Measurements from ENCODE around the gene RREB1.

RREB1 gene

GRCh38 chr6:7196019-7196402 is 88.2 kb downstream of the RREB1 start:
- no peak for DNase-seq

- no peak for DNase-seq
Measured at GRCh38 chr6:7196685-7197283, 89.0 kb downstream of the RREB1 start.

GRCh38 chr6:7197747-7198146 is 90.0 kb downstream of the RREB1 start:
- no peak for DNase-seq

GRCh38 chr6:7198833-7199800 is 91.4 kb downstream of the RREB1 start:
- no peak for DNase-seq

- DNase-seq, result no peak
Measured at GRCh38 chr6:7200598-7201443, 93.1 kb downstream of the RREB1 start.

- DNase-seq, result no peak
Measured at GRCh38 chr6:7201444-7201731, 93.6 kb downstream of the RREB1 start.

- DNase-seq, result peak; percentile 100
Measured at GRCh38 chr6:7201732-7202541, 94.2 kb downstream of the RREB1 start.

- DNase-seq, result no peak
Measured at GRCh38 chr6:7202950-7203349, 95.2 kb downstream of the RREB1 start.

GRCh38 chr6:7203939-7204338 is 96.2 kb downstream of the RREB1 start:
- DNase-seq, result no peak

- DNase-seq, result peak; percentile 20
Measured at GRCh38 chr6:7204726-7205125, 97.0 kb downstream of the RREB1 start.

- DNase-seq, result peak; percentile 49
Measured at GRCh38 chr6:7207720-7208119, 100.0 kb downstream of the RREB1 start.

- no peak for DNase-seq
Measured at GRCh38 chr6:7213416-7213815, 105.7 kb downstream of the RREB1 start.

- no peak for DNase-seq
Measured at GRCh38 chr6:7214468-7214867, 106.7 kb downstream of the RREB1 start.

GRCh38 chr6:7215131-7215530 is 107.4 kb downstream of the RREB1 start:
- no peak for DNase-seq

- DNase-seq, result no peak
Measured at GRCh38 chr6:7215798-7216231, 108.1 kb downstream of the RREB1 start.

GRCh38 chr6:7216941-7217621 is 109.3 kb downstream of the RREB1 start:
- DNase-seq, result no peak

- peak; percentile 23 for DNase-seq
Measured at GRCh38 chr6:7218406-7218988, 110.7 kb downstream of the RREB1 start.

GRCh38 chr6:7219310-7219709 is 111.5 kb downstream of the RREB1 start:
- peak; percentile 73 for DNase-seq

GRCh38 chr6:7222197-7222596 is 114.4 kb downstream of the RREB1 start:
- DNase-seq, result no peak

- no peak for DNase-seq
Measured at GRCh38 chr6:7224731-7225130, 117.0 kb downstream of the RREB1 start.

- no peak for DNase-seq
Measured at GRCh38 chr6:7228662-7229375, 121.1 kb downstream of the RREB1 start.

All from inflammatory macrophage treated with lipopolysaccharide for 4 hours (primary cell).